K562 (cell line): Measurements from ENCODE around the gene NMRK1. TPM values are rescaled to one million over a fixed set of nuclear protein-coding genes. Genes with fewer than 3 reads are reported as not detected.

Experiments used
- ATAC-seq: fragments of 200-7000 bp; cut with Tn5 transposase; 3 replicates; pipeline ENCODE4 v1.9.1; 2020; ENCODE audit warnings: moderate library complexity
- BruUV-seq: library from RNA; stranded (reverse); fragments of 400-500 nt; replicated peaks from 2 replicates; lab custom pipeline; 2021; lab: Mats Ljungman, UMichigan
- CTCF ChIA-PET: fragments of 300-600 bp; formaldehyde crosslinking; extraction: SDS; loops from one replicate; lab custom pipeline; 2021; ENCODE audit warnings: low intra/inter-chr PET ratio; lab: Yijun Ruan, JAX
- POLR2A ChIA-PET: fragments of 300-600, 350-650 bp; sonication (Branson Sonifier 250); formaldehyde crosslinking; extraction: SDS; loops from one replicate; lab custom pipeline; 2021; ENCODE audit warnings: antibody characterized with exemption, inconsistent platforms; lab: Yijun Ruan, JAX
- DNase-seq, 4 experiments: peaks; one replicate each; pipeline versions ENCODE4 v3.0.0 to v3.0.0-alpha.2; 2011 to 2018; ENCODE audit warnings: low spot score in 3 of 4, mixed read lengths in 3 of 4; ENCODE audit errors: extremely low read depth in 1 of 4
- FAIRE-seq: peaks from 2 replicates; lab custom pipeline; 2011; peaks lifted over from hg19 to GRCh38; lab: Jason Lieb, UNC
- H2AFZ ChIP-seq: 2 replicates; pipeline ENCODE4 v1.6.0; 2011; ENCODE audit warnings: low read depth, low read length, control low read depth, inconsistent platforms
- H3K27ac ChIP-seq: fragments of 200-600 bp; 3 replicates; pipeline ENCODE4 v1.8.0; 2011; ENCODE audit warnings: low read depth, mild to moderate bottlenecking, control low read depth, inconsistent platforms, low read length, moderate library complexity, mixed read lengths; ENCODE audit errors: extremely low read depth
- H3K27me3 ChIP-seq, 2 experiments: fragments of 300-600 bp in 1 of 2; 2 replicates in 1 of 2; 3 replicates in 1 of 2; pipeline versions ENCODE4 v1.6.0 to v1.8.0; 2011; ENCODE audit warnings: inconsistent platforms in 2 of 2, low read length in 2 of 2, mild to moderate bottlenecking in 1 of 2, mixed read lengths in 1 of 2, moderate library complexity in 1 of 2; ENCODE audit not compliant: control insufficient read depth in 2 of 2, insufficient read depth in 2 of 2
- H3K36me3 ChIP-seq: fragments of 300-600 bp; 3 replicates; pipeline ENCODE4 v1.8.0; 2011; ENCODE audit warnings: mild to moderate bottlenecking, low read length, inconsistent platforms; ENCODE audit not compliant: control insufficient read depth, insufficient read depth
- H3K4me1 ChIP-seq, 2 experiments: fragments of 200-600 bp in 1 of 2; replicated peaks in 1 of 2; 2 replicates in 1 of 2; 3 replicates in 1 of 2; pipeline versions ENCODE4 v1.5.1 to v1.8.0; 2011; ENCODE audit warnings: inconsistent platforms in 2 of 2, low read length in 2 of 2, mild to moderate bottlenecking in 1 of 2, mixed read lengths in 1 of 2, moderate library complexity in 1 of 2; ENCODE audit not compliant: control insufficient read depth in 2 of 2, insufficient read depth in 2 of 2
- H3K4me2 ChIP-seq: 2 replicates; pipeline ENCODE4 v1.6.1; 2011; ENCODE audit warnings: low read length, control low read depth, inconsistent platforms, mixed read lengths; ENCODE audit not compliant: insufficient read depth
- H3K4me3 ChIP-seq: fragments of 200-600 bp; sonication (generic), shearing (Covaris generic); 2 replicates; pipeline ENCODE4 v1.5.1; 2016; ENCODE audit warnings: control low read depth, inconsistent platforms
- H3K79me2 ChIP-seq: fragments of 200-600 bp; 3 replicates; pipeline ENCODE4 v1.8.0; 2011; ENCODE audit warnings: low read length, inconsistent platforms; ENCODE audit not compliant: control insufficient read depth, insufficient read depth
- H3K9ac ChIP-seq, 2 experiments: 2 replicates each; pipeline versions ENCODE4 v1.6.0 to v1.6.1; 2011; ENCODE audit warnings: low read depth in 2 of 2, low read length in 2 of 2, control low read depth in 1 of 2, inconsistent platforms in 1 of 2, mild to moderate bottlenecking in 1 of 2, mixed read lengths in 1 of 2; ENCODE audit not compliant: insufficient read depth in 1 of 2
- H3K9me1 ChIP-seq: one replicate; pipeline ENCODE4 v1.6.0; 2011; ENCODE audit warnings: inconsistent platforms, mild to moderate bottlenecking, low read length, moderate library complexity; ENCODE audit not compliant: control insufficient read depth, insufficient read depth
- H3K9me3 ChIP-seq: replicated peaks from 2 replicates; pipeline ENCODE4 v1.5.1; 2011; ENCODE audit warnings: low read depth, low read length, inconsistent platforms; ENCODE audit not compliant: control insufficient read depth, insufficient read depth
- H4K20me1 ChIP-seq: replicated peaks from 2 replicates; pipeline ENCODE4 v1.6.1; 2011; ENCODE audit warnings: low read length, inconsistent platforms, mixed read lengths; ENCODE audit not compliant: control insufficient read depth, insufficient read depth
- ESRRA ChIP-seq: fragments of 450-650 bp; IDR thresholded peaks from 2 replicates; pipeline ENCODE4 v1.6.1; 2014; ENCODE audit warnings: low read depth, mild to moderate bottlenecking, moderate library complexity, borderline replicate concordance
- GATAD2B ChIP-seq: fragments of 450-650 bp; IDR thresholded peaks from 2 replicates; pipeline ENCODE4 v1.6.1; 2017; ENCODE audit warnings: mild to moderate bottlenecking, borderline replicate concordance
- HIVEP1 ChIP-seq: fragments of 250-450 bp; sonication (Bioruptor Pico); IDR thresholded peaks from 2 replicates; pipeline ENCODE4 v1.4.0; 2020; ENCODE audit warnings: mild to moderate bottlenecking
- MED1 ChIP-seq: sonication (generic); formaldehyde crosslinking; IDR thresholded peaks from 2 replicates; pipeline ENCODE4 v1.8.1; 2023; ENCODE audit warnings: missing genetic modification reagents, borderline replicate concordance
- NFE2 ChIP-seq: IDR thresholded peaks from 2 replicates; pipeline ENCODE4 v1.6.1; 2014; ENCODE audit warnings: antibody characterized with exemption, low read depth
- POLR2H ChIP-seq: IDR thresholded peaks from 2 replicates; pipeline ENCODE4 v1.6.1; 2016; ENCODE audit warnings: missing genetic modification characterization, low read depth, mild to moderate bottlenecking, control low read depth, missing compliant biosample characterization, moderate library complexity
- PRDM10 ChIP-seq: fragments of 450-650 bp; IDR thresholded peaks from 2 replicates; pipeline ENCODE4 v1.6.1; 2018; ENCODE audit not compliant: partially characterized antibody
- SFPQ ChIP-seq: fragments of 200-400 bp; formaldehyde crosslinking; IDR thresholded peaks from 2 replicates; pipeline ENCODE4 v1.6.1; 2017; ENCODE audit warnings: mild to moderate bottlenecking, low read depth, low read length, moderate library complexity
- TRIM25 ChIP-seq: fragments of 450-650 bp; IDR thresholded peaks from 2 replicates; pipeline ENCODE4 v1.7.0; 2016; ENCODE audit warnings: borderline replicate concordance
- ZNF212 ChIP-seq: fragments of 450-650 bp; formaldehyde crosslinking; IDR thresholded peaks from 2 replicates; pipeline ENCODE4 v1.4.0; 2020; ENCODE audit warnings: mild to moderate bottlenecking
- WGBS: fragments of 100-300 bp; shearing (Covaris generic); methylation state at CpG from one replicate; pipeline ENCODE4 v1.1.6; 2016; ENCODE audit warnings: low coverage, mixed read lengths; ENCODE audit not compliant: insufficient coverage; ENCODE audit errors: missing lambda C conversion rate; 5-methylcytosine and 5-hydroxymethylcytosine counted together
- in situ Hi-C: fragments of 300-500 bp; cut with MboI; formaldehyde crosslinking; loops from 4 replicates; pipeline ENCODE4 v1.15.0; 2018; ENCODE audit warnings: inconsistent platforms, mixed read lengths
- intact Hi-C: fragments of 100-400 bp; cut with micrococcal nuclease; formaldehyde crosslinking; loops from 2 replicates; pipeline ENCODE4 v1.14.2; 2022
- polyA plus RNA-seq, 8 experiments: library from polyadenylated mRNA; depleted of rRNA in 4 of 8; stranded (reverse) in 5 of 8; unstranded in 3 of 8; fragments of >200 nt; fragmentation: Nextera tagmentation in 2 of 8; fragmentation: Illumina TruSeq in 1 of 8; extraction: Ambion mirVana in 2 of 8; extraction: Trizol in 1 of 8; gene quantifications; 2 replicates each; pipeline versions ENCODE4 v1.2.1 to v1.2.3, GENCODE V29; 2011 to 2014; ENCODE audit warnings: inconsistent platforms in 1 of 8, missing spikeins in 1 of 8
- total RNA-seq, 7 experiments: library from RNA; depleted of rRNA in 6 of 7; stranded (reverse); fragments of >200 nt in 6 of 7; fragmentation: Illumina TruSeq in 2 of 7; extraction: Trizol in 2 of 7; gene quantifications; 2 replicates each; pipeline versions ENCODE4 v1.2.1 to v1.2.3, GENCODE V29; 2011 to 2021; ENCODE audit warnings: low replicate concordance in 1 of 7

The NMRK1 gene
- total and polyA plus RNA-seq, 9 of the 15 experiments (the other 6 are each of a cell fraction or from before 2014, with no cell fraction given) = 1.1 to 3.5 (median 1.7) TPM

GRCh38 chr9:75033791-75034473 lies 54.0 kb downstream of the NMRK1 start (continued):
- no peak for TF ChIP-seq SFPQ
- TF ChIP-seq POLR2H = no peak
- TF ChIP-seq HIVEP1 (CRISPR knock-in tag) = no peak
- no peak for TF ChIP-seq ESRRA
- TF ChIP-seq NFE2 = no peak

GRCh38 chr9:75027187-75028107 lies 60.5 kb downstream of the NMRK1 start:
- Histone ChIP-seq H3K4me2 (peak overlapping the region; percentile 98), H2AFZ (peak overlapping the region; percentile 80), H3K4me1 (peaks cover 3 to 15% of the 10 kb centered on the region in 2 experiments; a peak in 4 of 5 replicates), H3K9me3 (no peaks in the 10 kb centered on the region), H3K9ac (peak overlapping the region; percentile 89 to 98), H3K79me2 (peaks cover 52% of the 10 kb centered on the region), H3K27ac (peak overlapping the region; percentile 93), H4K20me1 (peaks cover 3% of the 10 kb centered on the region; the same call in 1 of the 2 replicates), H3K4me3 (peak overlapping the region; percentile 63), H3K36me3 (peaks cover 8% of the 10 kb centered on the region; the same call in 1 of the 3 replicates), H3K9me1 (no peaks in the 10 kb centered on the region), H3K27me3 (no peaks in the 10 kb centered on the region)
- BruUV-seq = no TSS peak
- intact Hi-C loops (loop anchor here (5.0 kb wide), 1 partner anchor 60 kb away; the partner anchor contains the start of genes NMRK1 and OSTF1), in situ Hi-C loops (no loop called here)
- DNase-seq (peak; percentile 63 to 81 (median 69)), ATAC-seq (peak; percentile 83), FAIRE-seq (peak; percentile 77)
- WGBS = under 1% methylated on average over 23 of the region's 59 CpGs
- ChIA-PET POLR2A (interaction anchor here (0.7 to 1.8 kb wide), 9 partner anchors 10 to 1287 kb away, joined by 3 to 7 read pairs (median 3); partner anchors contain the start of gene C9orf40), CTCF (no interaction called here)
- TF ChIP-seq ZNF212 (CRISPR knock-in tag) (no peak), TRIM25 (no peak), PRDM10 (no peak), MED1 (CRISPR knock-in tag) (no peak), GATAD2B (no peak)
